ENCODE data around the gene ANXA8L1.
"Not testable (repeated sequence)": the region's sequence is repeated elsewhere in the genome, so short reads cannot be mapped to it uniquely, and the experiment has no call there.

Gene ANXA8L1

DNA sequence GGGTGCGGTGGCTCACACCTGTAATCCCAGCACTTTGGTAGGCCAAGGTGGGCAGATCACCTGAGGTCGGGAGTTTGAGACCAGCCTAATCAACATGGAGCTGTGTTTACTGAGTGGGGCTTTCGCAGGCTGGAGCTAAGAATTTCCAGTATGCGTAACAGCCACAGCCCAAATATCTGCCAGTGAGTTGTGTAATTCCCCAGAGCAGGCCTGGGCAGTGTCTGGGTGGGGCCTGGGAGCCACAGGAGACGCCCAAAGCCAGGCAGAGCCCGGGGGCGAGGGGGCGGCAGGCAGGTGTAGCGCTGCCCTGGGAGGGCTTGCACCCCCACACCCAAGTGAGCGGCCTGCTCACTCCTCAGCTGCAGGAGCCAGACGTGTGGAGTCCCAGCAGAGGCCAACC lies at the start of gene ANXA8L1:
ANXA8L1 (plus strand) TSS at position 371 of the 400 bp plus-strand sequence. CDS start 76 bp downstream, outside the sequence.
- DNase-seq: not testable (repeated sequence)

DNA sequence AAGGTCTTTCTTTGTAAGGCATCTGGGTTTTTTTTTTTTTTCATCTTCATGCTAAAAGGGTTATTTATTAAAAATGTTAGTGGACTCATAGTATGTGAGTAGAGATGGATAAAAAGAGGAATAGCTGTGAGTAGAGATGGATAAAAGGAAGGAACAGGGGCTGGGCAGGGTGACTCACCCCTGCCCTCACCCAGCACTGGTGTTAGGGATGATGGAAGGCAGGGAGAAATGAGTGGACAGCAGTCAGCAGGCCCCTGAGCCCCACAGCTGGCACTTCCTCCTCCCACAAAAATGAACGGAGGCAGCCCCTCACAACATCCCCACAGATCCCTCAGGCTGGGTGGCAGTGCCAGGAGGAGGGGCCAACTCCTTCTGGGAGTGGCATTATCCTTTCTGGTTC lies 49.5 kb upstream of the ANXA8L1 start:
- DNase-seq: peak; percentile 49

DNA sequence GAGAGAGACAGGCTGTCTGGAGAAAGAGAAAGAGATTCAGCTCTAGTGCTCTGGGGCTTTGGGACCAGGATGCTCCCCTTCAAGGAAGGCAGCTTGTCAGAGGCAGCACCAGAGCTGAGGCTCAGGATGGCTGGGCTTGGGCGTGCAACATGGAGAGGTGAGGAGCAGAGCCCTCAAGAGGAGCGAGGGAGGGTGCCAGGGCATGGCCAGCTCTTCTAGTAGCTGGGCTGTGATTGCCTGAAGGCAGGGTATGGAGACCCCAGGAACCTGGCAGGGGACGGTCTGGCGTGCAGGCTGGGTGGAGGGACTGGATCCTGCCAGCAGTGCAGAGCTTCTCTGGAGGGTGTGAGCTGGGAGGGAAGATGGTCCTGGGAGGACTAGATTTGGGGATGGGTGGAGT lies 48.6 kb upstream of the ANXA8L1 start:
- DNase-seq: peak; percentile 23

GRCh38 chr10:46327685-46328084 lies 47.9 kb upstream of the ANXA8L1 start:
- DNase-seq: peak; percentile 49

DNA sequence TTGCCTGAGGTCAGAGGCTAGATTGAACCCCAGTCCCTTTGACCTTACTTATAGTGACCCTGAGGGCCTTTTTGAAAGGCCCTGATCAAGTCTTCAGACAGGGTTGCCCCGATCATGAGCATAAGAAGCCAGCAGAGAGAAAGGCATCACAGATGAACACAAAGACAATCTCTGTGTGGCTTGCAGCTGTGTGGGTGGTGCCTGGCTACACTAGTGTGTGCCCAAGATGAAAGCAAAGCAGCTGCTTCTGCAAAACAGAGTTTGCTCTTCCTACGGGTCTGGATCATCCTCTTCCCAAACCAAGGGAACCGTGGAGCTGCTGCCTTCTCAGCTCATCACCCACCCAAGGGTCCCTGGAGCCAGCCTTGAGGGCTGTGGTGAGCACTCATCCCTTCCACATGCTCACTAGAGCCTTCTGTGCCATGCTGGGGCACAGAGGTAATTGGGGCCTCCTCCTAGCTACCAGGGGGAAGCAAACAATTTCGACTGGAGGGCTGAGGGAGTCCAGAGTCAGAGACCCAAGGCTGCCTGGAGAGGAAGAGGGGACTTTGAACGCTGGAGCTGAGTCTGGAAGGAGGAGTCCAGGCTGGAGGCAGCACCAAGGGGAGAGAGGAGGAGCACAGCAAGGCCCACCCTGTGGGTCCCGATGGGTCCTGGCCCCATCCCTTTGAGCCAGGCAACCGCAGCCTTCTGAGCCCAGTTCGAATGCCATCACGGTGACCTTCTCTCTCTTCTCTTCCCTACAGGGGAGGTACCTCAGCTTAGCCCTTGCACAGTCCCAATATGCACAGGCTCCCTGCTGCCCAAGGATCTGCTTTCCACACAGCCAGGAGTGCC lies 46.5 kb upstream of the ANXA8L1 start:
- DNase-seq: peak; percentile 46

DNA sequence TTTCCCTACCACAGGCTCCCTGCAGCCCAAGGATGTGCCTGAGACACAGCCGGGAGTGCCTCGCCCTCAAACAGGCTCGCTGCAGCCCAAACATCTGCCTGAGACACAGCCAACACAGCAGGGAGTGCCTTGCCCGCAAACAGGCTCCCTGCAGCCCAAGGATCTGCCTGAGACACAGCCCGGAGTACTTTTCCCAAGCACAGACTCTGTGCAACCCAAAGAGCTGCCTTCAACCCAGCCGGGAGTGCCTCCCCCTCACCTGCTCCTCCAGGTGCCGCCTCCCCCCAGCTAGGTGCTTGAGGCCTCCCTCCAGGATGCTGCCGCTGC lies 45.9 kb upstream of the ANXA8L1 start:
- peak; percentile 57 for DNase-seq

- peak; percentile 25 for DNase-seq
Observed at GRCh38 chr10:46330894-46331293, 44.7 kb upstream of the ANXA8L1 start.

GRCh38 chr10:46365484-46365883 lies 10.1 kb upstream of the ANXA8L1 start:
- not testable (repeated sequence) for DNase-seq

- not testable (repeated sequence) for DNase-seq
Observed at GRCh38 chr10:46367209-46367608, 8.4 kb upstream of the ANXA8L1 start.

DNA sequence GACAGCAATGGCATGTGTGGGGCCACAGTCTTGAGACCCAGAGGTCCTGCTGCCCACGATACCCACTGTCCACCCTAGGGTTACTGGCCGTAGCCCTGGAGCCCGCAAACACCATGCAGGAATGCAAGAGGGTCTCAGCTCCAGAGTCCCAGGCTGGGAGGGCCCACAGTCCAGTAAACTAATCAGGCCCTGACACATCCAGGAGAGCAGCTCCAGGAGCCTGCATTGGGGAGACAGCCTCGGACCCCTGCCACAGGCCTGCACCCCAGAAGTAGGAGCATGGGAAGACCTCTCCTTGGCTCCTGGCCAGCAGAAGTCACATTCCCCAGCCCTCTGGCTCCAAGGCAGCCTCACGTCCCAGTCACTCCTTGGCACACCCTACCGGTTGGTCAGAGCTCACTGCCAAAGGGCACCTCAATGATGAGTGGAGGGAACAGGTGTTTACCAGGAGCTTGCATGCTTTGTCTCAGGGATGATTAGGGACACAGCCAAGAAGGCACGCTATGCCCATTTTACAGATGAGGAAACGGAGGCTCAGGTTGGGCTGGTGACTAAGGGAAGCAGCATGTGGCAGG lies 7.8 kb upstream of the ANXA8L1 start:
- not testable (repeated sequence) for DNase-seq

- DNase-seq: peak; percentile 43
Observed at GRCh38 chr10:46368956-46369355, 6.6 kb upstream of the ANXA8L1 start.

DNA sequence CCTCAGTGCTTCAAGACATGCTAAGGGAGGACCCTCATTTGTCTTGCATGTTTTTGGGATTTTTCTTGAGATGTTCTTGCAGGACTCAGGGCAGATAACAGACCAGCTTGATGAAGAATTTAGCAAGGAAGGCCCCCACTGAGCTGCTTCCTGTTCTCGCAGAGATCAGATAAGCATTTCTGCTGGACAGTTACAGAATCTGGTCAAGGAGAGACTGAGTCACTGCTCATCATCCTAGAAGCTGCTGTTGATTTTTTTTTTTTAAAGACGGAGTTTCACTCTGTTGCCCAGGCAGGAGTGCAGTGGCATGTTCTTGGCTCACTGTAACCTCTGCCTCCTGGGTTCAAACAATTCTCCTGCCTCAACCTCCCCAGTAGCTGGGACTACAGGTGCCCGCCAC lies 1.2 kb upstream of the ANXA8L1 start:
- DNase-seq: not testable (repeated sequence)

- DNase-seq: not testable (repeated sequence)
Observed at GRCh38 chr10:46377022-46377421, 1.4 kb downstream of the ANXA8L1 start.

- DNase-seq: not testable (repeated sequence)
Observed at GRCh38 chr10:46377651-46378050, 2.1 kb downstream of the ANXA8L1 start.

DNA sequence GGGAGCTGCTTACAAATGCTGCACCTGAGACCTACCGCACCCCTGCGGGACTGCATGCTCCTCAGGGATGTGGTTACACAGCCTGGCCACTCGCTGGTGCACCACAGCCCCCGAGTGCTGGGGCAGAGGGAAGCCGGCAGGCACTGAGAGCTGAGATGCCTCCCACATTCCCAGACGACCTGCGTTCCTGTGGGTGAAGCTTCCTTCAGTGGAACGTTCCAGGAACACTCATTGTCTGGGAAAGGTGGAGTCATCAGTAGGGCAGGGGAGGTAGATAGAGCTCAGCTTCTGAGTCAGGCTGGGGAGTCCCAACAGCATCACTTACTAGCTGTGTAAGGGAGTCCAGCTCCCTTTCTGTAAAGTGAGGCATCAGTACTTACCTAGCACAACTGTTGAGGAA lies 2.5 kb downstream of the ANXA8L1 start:
- not testable (repeated sequence) for DNase-seq

- not testable (repeated sequence) for DNase-seq
Observed at GRCh38 chr10:46379233-46379848, 3.8 kb downstream of the ANXA8L1 start.

DNA sequence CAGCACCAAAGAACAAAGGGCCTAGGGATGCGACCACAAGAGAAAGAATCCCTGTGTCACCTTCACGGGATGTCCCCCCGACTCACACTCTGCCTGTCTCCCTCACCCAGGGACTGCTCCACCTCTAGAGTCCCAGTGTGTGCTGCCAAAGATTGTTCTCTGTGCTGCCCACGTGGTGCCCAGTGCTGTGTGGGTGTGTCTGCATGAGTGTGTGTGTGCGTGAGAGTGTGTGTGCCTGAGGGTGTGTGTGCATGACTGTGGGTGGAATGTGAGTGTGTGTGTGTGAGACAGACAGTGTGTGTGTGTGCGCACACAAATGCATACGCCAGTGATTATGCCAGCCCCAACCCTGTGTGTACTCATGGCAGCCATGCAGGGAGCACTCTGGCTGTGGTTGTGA lies 10.3 kb downstream of the ANXA8L1 start:
- DNase-seq: not testable (repeated sequence)

- not testable (repeated sequence) for DNase-seq
Observed at GRCh38 chr10:46386694-46387093, 11.1 kb downstream of the ANXA8L1 start.

DNA sequence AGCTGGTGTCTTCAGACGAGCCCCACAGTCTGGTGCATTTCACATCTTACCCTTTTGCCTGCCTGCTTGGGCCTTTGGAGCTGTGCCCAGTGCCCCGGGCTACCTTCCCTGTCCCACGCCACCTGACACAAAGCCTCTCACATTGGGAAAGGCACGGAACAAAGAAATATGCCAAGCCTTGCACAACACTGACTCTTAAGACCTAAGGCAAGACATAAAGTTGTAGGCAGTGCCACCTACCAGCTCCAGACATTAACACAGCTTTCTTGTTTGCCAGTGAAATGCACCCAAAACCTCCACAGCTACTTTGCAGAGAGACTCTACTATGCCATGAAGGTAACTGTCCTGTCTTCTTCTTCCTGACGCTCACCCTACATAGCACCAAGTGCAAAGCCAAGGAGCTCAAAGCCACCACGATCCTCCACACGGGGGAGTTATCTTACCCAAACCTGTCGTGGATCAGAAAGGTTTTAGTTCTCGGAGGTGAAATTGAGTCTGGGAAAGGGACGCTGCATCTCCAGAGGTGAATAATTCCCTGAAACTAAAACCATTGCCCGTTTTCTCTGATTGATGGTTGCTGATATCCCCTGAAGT lies 11.8 kb downstream of the ANXA8L1 start:
- DNase-seq: not testable (repeated sequence)

DNA sequence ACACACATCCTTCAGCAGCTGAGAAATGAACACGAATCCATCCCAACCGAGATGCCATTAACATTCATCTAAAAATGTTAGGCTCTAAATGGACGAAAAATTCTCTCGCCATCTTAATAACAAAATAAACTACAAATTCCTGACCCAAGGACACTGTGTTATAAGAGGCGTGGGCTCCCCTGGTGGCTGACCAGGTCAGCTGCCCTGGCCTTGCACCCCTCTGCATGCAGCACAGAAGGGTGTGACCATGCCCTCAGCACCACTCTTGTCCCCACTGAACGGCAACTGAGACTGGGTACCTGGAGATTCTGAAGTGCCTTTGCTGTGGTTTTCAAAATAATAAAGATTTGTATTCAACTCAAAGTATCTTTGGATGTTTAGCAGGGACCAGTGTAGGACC lies 15.8 kb downstream of the ANXA8L1 start:
- DNase-seq: not testable (repeated sequence)

DNA sequence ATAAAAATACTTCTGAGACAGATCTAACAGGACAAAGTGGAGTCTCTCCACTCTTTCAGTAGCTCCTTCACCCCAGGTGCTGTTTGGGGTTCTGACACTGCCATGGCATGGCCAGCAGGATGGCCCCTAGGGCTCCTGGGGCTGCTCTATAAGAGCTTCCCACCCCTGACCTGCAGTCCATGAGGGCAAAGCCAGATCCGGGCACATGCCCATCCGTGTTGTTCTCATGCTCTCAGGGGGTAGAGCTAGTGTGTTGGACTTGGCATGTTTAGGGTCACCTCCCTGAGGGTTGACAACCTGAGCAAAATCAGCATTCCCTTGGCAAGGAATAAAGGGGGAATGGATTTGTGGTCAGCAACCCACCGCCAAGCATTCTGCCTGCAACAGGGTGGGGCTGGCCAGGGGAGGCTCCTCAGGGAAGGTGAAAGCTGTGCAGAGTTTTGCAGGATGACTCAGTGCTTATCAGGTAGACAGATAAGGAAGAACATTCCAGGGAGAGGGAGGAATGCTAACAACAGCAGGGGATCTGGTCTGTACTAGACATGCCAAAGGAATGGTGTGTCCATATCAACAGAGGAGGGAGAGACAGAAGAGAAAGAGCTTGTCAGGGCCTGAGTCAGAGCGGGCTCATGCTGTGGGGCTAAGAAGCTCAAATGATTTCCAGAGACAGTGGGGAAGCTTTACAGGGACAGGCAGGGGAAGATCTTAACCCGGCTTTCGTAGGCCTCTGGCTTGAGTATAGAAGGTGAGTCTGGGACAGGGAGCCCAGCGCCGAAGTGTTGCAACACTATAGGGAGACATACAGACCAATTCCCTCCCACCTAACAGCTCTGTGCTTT lies 21.1 kb downstream of the ANXA8L1 start:
- DNase-seq: peak; percentile 95

- DNase-seq: peak; percentile 49
Observed at GRCh38 chr10:46397767-46398166, 22.2 kb downstream of the ANXA8L1 start.
